ENCODE measurements around the gene CX3CR1. TPM values are rescaled to one million over a fixed set of nuclear protein-coding genes. Genes with fewer than 3 reads are reported as not detected.

CX3CR1 gene
- total RNA-seq, 1 donor from 2014 or later, result 0.52 TPM

- DNase-seq (ENCODE audit: low spot score), result no peak
- intact Hi-C loops (cut with micrococcal nuclease), result loop anchor here (1.0 kb wide), 1 partner anchor 10 kb away; no protein-coding TSS in a partner anchor
- Mint-ChIP-seq H3K4me1 (ENCODE audit: low read depth) (peaks cover 43% of the 10 kb centered on the region), H3K9me3 (peaks cover 48% of the 10 kb centered on the region), H3K4me3 (ENCODE audit: low read depth) (no peak overlapping the region), H3K36me3 (ENCODE audit: low read depth) (peaks cover 34% of the 10 kb centered on the region), H3K27me3 (ENCODE audit: low read depth) (peaks cover 6% of the 10 kb centered on the region), H3K27ac (peak overlapping the region; percentile 57)
These were observed 35.6 kb upstream of the CX3CR1 start for GRCh38 chr3:39315420-39315819.

- H3K27me3 Mint-ChIP-seq (ENCODE audit: low read depth), result peaks cover 19% of the 10 kb centered on the region
- H3K9me3 Mint-ChIP-seq, result peaks cover 39% of the 10 kb centered on the region
- no peak overlapping the region for H3K4me3 Mint-ChIP-seq (ENCODE audit: low read depth)
- peaks cover 33% of the 10 kb centered on the region for H3K4me1 Mint-ChIP-seq (ENCODE audit: low read depth)
- intact Hi-C loops (cut with micrococcal nuclease), result no loop called here
- no peak overlapping the region for H3K27ac Mint-ChIP-seq
- H3K36me3 Mint-ChIP-seq (ENCODE audit: low read depth), result peaks cover 30% of the 10 kb centered on the region
- DNase-seq (ENCODE audit: low spot score), result no peak
These were observed 33.5 kb upstream of the CX3CR1 start for GRCh38 chr3:39313289-39313688.

- Mint-ChIP-seq H3K4me3 (ENCODE audit: low read depth) (no peak overlapping the region), H3K27me3 (ENCODE audit: low read depth) (peaks cover 26% of the 10 kb centered on the region), H3K4me1 (ENCODE audit: low read depth) (peaks cover 4% of the 10 kb centered on the region), H3K36me3 (ENCODE audit: low read depth) (peaks cover 38% of the 10 kb centered on the region), H3K9me3 (peaks cover 65% of the 10 kb centered on the region), H3K27ac (no peak overlapping the region)
- intact Hi-C loops (cut with micrococcal nuclease), result no loop called here
- no peak for DNase-seq (ENCODE audit: low spot score)
These were observed 22.3 kb upstream of the CX3CR1 start for GRCh38 chr3:39302178-39302577.

GRCh38 chr3:39299279-39299678 lies 19.4 kb upstream of the CX3CR1 start:
- H3K27me3 Mint-ChIP-seq (ENCODE audit: low read depth), result peaks cover 12% of the 10 kb centered on the region

GRCh38 chr3:39296197-39297077 lies 16.6 kb upstream of the CX3CR1 start:
- intact Hi-C loops (cut with micrococcal nuclease), result no loop called here
- Mint-ChIP-seq H3K4me1 (ENCODE audit: low read depth) (peaks cover 33% of the 10 kb centered on the region), H3K9me3 (peaks cover 36% of the 10 kb centered on the region), H3K36me3 (ENCODE audit: low read depth) (peaks cover 23% of the 10 kb centered on the region), H3K27me3 (ENCODE audit: low read depth) (peaks cover 5% of the 10 kb centered on the region), H3K27ac (no peak overlapping the region), H3K4me3 (ENCODE audit: low read depth) (no peak overlapping the region)
- no peak for DNase-seq (ENCODE audit: low spot score)

More at GRCh38 chr3:39299279-39299678, 19.4 kb upstream of the CX3CR1 start:
- Mint-ChIP-seq H3K27ac (no peak overlapping the region), H3K4me1 (ENCODE audit: low read depth) (peaks cover 18% of the 10 kb centered on the region), H3K4me3 (ENCODE audit: low read depth) (no peak overlapping the region), H3K9me3 (peaks cover 54% of the 10 kb centered on the region), H3K36me3 (ENCODE audit: low read depth) (peaks cover 32% of the 10 kb centered on the region)
- intact Hi-C loops (cut with micrococcal nuclease), result no loop called here
- no peak for DNase-seq (ENCODE audit: low spot score)

- peaks cover under 1% of the 10 kb centered on the region for H3K27me3 Mint-ChIP-seq (ENCODE audit: low read depth)
- peaks cover 27% of the 10 kb centered on the region for H3K9me3 Mint-ChIP-seq
- H3K4me3 Mint-ChIP-seq (ENCODE audit: low read depth), result no peak overlapping the region
- intact Hi-C loops (cut with micrococcal nuclease), result loop anchor here (2.0 kb wide), 1 partner anchor 22 kb away; no protein-coding TSS in a partner anchor
- H3K27ac Mint-ChIP-seq, result peak overlapping the region; percentile 33
- peaks cover 37% of the 10 kb centered on the region for H3K4me1 Mint-ChIP-seq (ENCODE audit: low read depth)
- no peak for DNase-seq (ENCODE audit: low spot score)
- peaks cover 22% of the 10 kb centered on the region for H3K36me3 Mint-ChIP-seq (ENCODE audit: low read depth)
These were observed 15.4 kb upstream of the CX3CR1 start for GRCh38 chr3:39295184-39295775.

GRCh38 chr3:39294446-39295183 lies 14.8 kb upstream of the CX3CR1 start:
- Mint-ChIP-seq H3K4me3 (ENCODE audit: low read depth) (no peak overlapping the region), H3K27ac (peak overlapping the region; percentile 33), H3K9me3 (peaks cover 20% of the 10 kb centered on the region), H3K36me3 (ENCODE audit: low read depth) (peaks cover 16% of the 10 kb centered on the region), H3K27me3 (ENCODE audit: low read depth) (no peaks in the 10 kb centered on the region), H3K4me1 (ENCODE audit: low read depth) (peaks cover 43% of the 10 kb centered on the region)
- DNase-seq (ENCODE audit: low spot score), result no peak
- intact Hi-C loops (cut with micrococcal nuclease), result loop anchor here (2.0 to 5.0 kb wide), 2 partner anchors 22 to 187 kb away; partner anchors contain the start of genes GORASP1 and TTC21A

GRCh38 chr3:39292961-39293360 lies 13.1 kb upstream of the CX3CR1 start:
- H3K27ac Mint-ChIP-seq, result no peak overlapping the region

GRCh38 chr3:39291903-39292329 lies 12.1 kb upstream of the CX3CR1 start:
- Mint-ChIP-seq H3K9me3 (peaks cover 4% of the 10 kb centered on the region), H3K4me1 (ENCODE audit: low read depth) (peaks cover 57% of the 10 kb centered on the region), H3K27me3 (ENCODE audit: low read depth) (no peaks in the 10 kb centered on the region), H3K4me3 (ENCODE audit: low read depth) (no peak overlapping the region), H3K36me3 (ENCODE audit: low read depth) (peaks cover 3% of the 10 kb centered on the region), H3K27ac (peak overlapping the region; percentile 52)
- intact Hi-C loops (cut with micrococcal nuclease), result loop anchor here (1.0 to 5.0 kb wide), 3 partner anchors 37 to 185 kb away; partner anchors contain the start of genes GORASP1 and TTC21A
- DNase-seq (ENCODE audit: low spot score), result peak; percentile 67

More at GRCh38 chr3:39292961-39293360, 13.1 kb upstream of the CX3CR1 start:
- intact Hi-C loops (cut with micrococcal nuclease), result loop anchor here (1.0 to 5.0 kb wide), 3 partner anchors 38 to 186 kb away; partner anchors contain the start of genes GORASP1 and TTC21A
- H3K27me3 Mint-ChIP-seq (ENCODE audit: low read depth), result no peaks in the 10 kb centered on the region
- DNase-seq (ENCODE audit: low spot score), result no peak
- H3K36me3 Mint-ChIP-seq (ENCODE audit: low read depth), result peaks cover 5% of the 10 kb centered on the region
- H3K4me3 Mint-ChIP-seq (ENCODE audit: low read depth), result no peak overlapping the region
- peaks cover 4% of the 10 kb centered on the region for H3K9me3 Mint-ChIP-seq
- peaks cover 54% of the 10 kb centered on the region for H3K4me1 Mint-ChIP-seq (ENCODE audit: low read depth)

GRCh38 chr3:39290255-39290654 lies 10.4 kb upstream of the CX3CR1 start:
- intact Hi-C loops (cut with micrococcal nuclease), result loop anchor here (5.0 kb wide), 1 partner anchor 183 kb away; the partner anchor contains the start of genes GORASP1 and TTC21A

GRCh38 chr3:39289107-39289506 lies 9.3 kb upstream of the CX3CR1 start:
- Mint-ChIP-seq H3K27me3 (ENCODE audit: low read depth) (no peaks in the 10 kb centered on the region), H3K27ac (no peak overlapping the region), H3K4me3 (ENCODE audit: low read depth) (no peak overlapping the region), H3K4me1 (ENCODE audit: low read depth) (peaks cover 44% of the 10 kb centered on the region), H3K36me3 (ENCODE audit: low read depth) (no peaks in the 10 kb centered on the region), H3K9me3 (no peaks in the 10 kb centered on the region)
- no peak for DNase-seq (ENCODE audit: low spot score)
- intact Hi-C loops (cut with micrococcal nuclease), result no loop called here

More at GRCh38 chr3:39290255-39290654, 10.4 kb upstream of the CX3CR1 start:
- Mint-ChIP-seq H3K27ac (no peak overlapping the region), H3K4me3 (ENCODE audit: low read depth) (no peak overlapping the region), H3K9me3 (no peaks in the 10 kb centered on the region), H3K4me1 (ENCODE audit: low read depth) (peaks cover 48% of the 10 kb centered on the region), H3K36me3 (ENCODE audit: low read depth) (no peaks in the 10 kb centered on the region), H3K27me3 (ENCODE audit: low read depth) (no peaks in the 10 kb centered on the region)
- no peak for DNase-seq (ENCODE audit: low spot score)

GRCh38 chr3:39288300-39288808 lies 8.5 kb upstream of the CX3CR1 start:
- no peaks in the 10 kb centered on the region for H3K9me3 Mint-ChIP-seq
- intact Hi-C loops (cut with micrococcal nuclease), result loop anchor here (1.0 kb wide), 3 partner anchors 20 to 99 kb away; no protein-coding TSS in a partner anchor
- peak; percentile 75 for DNase-seq (ENCODE audit: low spot score)
- peaks cover 43% of the 10 kb centered on the region for H3K4me1 Mint-ChIP-seq (ENCODE audit: low read depth)
- no peaks in the 10 kb centered on the region for H3K36me3 Mint-ChIP-seq (ENCODE audit: low read depth)
- H3K27me3 Mint-ChIP-seq (ENCODE audit: low read depth), result no peaks in the 10 kb centered on the region
- H3K4me3 Mint-ChIP-seq (ENCODE audit: low read depth), result no peak overlapping the region
- H3K27ac Mint-ChIP-seq, result peak overlapping the region; percentile 56

Data from activated T-helper 2 cell treated with anti-CD3 and anti-CD28 coated beads, Interferon-gamma antibody, Interleukin-2, Interleukin-4, amounts not matched to agents 10 μg/mL and 5 μg/mL and 100 μg/mL, durations not matched to agents 14 hours and 24 hours and 36 hours (primary cell).